H1 (cell line): Measurements from ENCODE around the gene PDE4D. TPM values are rescaled to one million over a fixed set of nuclear protein-coding genes. Genes with fewer than 3 reads are reported as not detected.

Source experiments
- KDM4A ChIP-seq: IDR thresholded peaks from one replicate; pipeline ENCODE4 v1.7.1; 2012; ENCODE audit warnings: low read depth, mild to moderate bottlenecking, moderate library complexity, low read length, inconsistent platforms; ENCODE audit not compliant: severe bottlenecking
- NRF1 ChIP-seq: IDR thresholded peaks from 2 replicates; pipeline ENCODE4 v1.6.1; 2011; ENCODE audit warnings: mild to moderate bottlenecking, low read depth, low read length, improper control_type of control experiment
- POLR2A ChIP-seq, 2 experiments: IDR thresholded peaks; 1 replicate in 1 of 2; 2 replicates in 1 of 2; pipeline ENCODE4 v1.6.1; 2011; ENCODE audit warnings: low read depth in 2 of 2, low read length in 2 of 2, mild to moderate bottlenecking in 2 of 2; ENCODE audit errors: control extremely low read depth in 1 of 2
- SAP30 ChIP-seq: fragments of 300-600 bp; sonication (generic); IDR thresholded peaks from 2 replicates; pipeline ENCODE4 v1.7.1; 2012; ENCODE audit warnings: low read length, moderate library complexity, mild to moderate bottlenecking, inconsistent platforms; ENCODE audit not compliant: insufficient read depth, insufficient replicate concordance
- polyA plus RNA-seq, 7 experiments: library from polyadenylated mRNA; depleted of rRNA in 3 of 7; stranded (reverse) in 5 of 7; unstranded in 2 of 7; fragments of >200 nt in 5 of 7; fragments of 200-250 nt in 2 of 7; gene quantifications; 1 replicate in 5 of 7; 2 replicates in 1 of 7; 4 replicates in 1 of 7; pipeline versions ENCODE4 v1.2.1 to v1.2.3, GENCODE V29; 2011 to 2013; ENCODE audit warnings: missing spikeins in 2 of 7, mixed read lengths in 2 of 7
- total RNA-seq: library from RNA; stranded (reverse); fragmentation: NEBNext Ultra II Directional; extraction: Animal tissue kit (Norgen Biotek cat#: 25700); gene quantifications from 2 replicates; pipeline ENCODE4 v1.2.1, GENCODE V29; 2021

Gene PDE4D
- total and polyA plus RNA-seq, 2 of the 8 experiments (the other 6 are each of a cell fraction or from before 2014, with no cell fraction given) = 2.3 to 3.7 TPM

GRCh38 chr5:59716966-59717500 is 176.5 kb downstream of the PDE4D start (continued):
- no peak for TF ChIP-seq KDM4A
- TF ChIP-seq SAP30 = no peak
- no peak for TF ChIP-seq NRF1
- no peak for TF ChIP-seq POLR2A (IDR thresholded peaks at IDR 0.05; ENCODE audit: control extremely low read depth in 1 of 2, low read depth in 2 of 2, low read length in 2 of 2)
